Measurements from ENCODE around the gene KIF5B.

DNA sequence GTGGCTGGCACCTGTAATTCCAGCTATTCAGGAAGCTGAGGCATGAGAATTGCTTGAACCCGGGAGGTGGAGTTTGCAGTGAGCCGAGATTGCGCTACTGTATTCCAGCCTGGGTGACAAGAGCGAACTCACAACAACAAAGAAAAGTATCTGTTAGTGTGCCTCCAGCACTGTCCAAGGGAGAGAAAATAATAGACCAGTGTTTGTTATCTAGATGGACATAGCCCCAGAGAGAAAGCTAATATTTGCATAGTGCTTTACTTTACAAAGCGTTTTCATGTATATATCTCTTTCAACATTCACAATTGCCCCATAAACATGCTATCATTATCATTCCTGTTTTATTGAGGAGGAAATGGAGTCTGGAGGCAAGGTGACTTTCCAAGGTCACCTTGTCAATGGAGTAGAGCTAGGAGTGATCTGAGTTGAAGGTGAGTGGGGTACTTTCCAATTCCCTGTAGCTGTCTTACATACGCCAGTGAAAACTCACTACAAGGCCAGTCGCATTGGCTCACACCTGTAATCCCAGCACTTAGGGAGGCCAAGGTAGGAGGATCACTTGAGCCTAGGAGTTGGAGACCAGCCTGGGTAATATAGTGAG is 49.7 kb upstream of the KIF5B start:
- TF ChIP-seq, protein P1, sequence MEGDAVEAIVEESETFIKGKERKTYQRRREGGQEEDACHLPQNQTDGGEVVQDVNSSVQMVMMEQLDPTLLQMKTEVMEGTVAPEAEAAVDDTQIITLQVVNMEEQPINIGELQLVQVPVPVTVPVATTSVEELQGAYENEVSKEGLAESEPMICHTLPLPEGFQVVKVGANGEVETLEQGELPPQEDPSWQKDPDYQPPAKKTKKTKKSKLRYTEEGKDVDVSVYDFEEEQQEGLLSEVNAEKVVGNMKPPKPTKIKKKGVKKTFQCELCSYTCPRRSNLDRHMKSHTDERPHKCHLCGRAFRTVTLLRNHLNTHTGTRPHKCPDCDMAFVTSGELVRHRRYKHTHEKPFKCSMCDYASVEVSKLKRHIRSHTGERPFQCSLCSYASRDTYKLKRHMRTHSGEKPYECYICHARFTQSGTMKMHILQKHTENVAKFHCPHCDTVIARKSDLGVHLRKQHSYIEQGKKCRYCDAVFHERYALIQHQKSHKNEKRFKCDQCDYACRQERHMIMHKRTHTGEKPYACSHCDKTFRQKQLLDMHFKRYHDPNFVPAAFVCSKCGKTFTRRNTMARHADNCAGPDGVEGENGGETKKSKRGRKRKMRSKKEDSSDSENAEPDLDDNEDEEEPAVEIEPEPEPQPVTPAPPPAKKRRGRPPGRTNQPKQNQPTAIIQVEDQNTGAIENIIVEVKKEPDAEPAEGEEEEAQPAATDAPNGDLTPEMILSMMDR (conservative IDR thresholded peaks at IDR 0.05; ENCODE audit: low read length) = no peak
- TF ChIP-seq EZH2phosphoT487 (IDR thresholded peaks at IDR 0.05; ENCODE audit: borderline replicate concordance) = no peak
